Measurements from ENCODE around the gene CCR7. TPM values are rescaled to one million over a fixed set of nuclear protein-coding genes. Genes with fewer than 3 reads are reported as not detected.
"Not testable (repeated sequence)": the region's sequence is repeated elsewhere in the genome, so short reads cannot be mapped to it uniquely, and the experiment has no call there.

CCR7 gene
- total RNA-seq, 6 experiments from 2014 or later = 0.12 to 0.58 (median 0.28) TPM; not detected in 2

GRCh38 chr17:40579471-40579870 is 14.2 kb upstream of the CCR7 start:
- Histone ChIP-seq H3K4me1 (no peaks in the 10 kb centered on the region), H3K36me3 (no peaks in the 10 kb centered on the region), H3K9me3 (peaks cover 0 to 1% (median 0%) of the 10 kb centered on the region in 4 donors), H3K4me3 (no peak overlapping the region), H3K27ac (no peak overlapping the region), H3K27me3 (no peaks in the 10 kb centered on the region)
- DNase-seq (no peak), ATAC-seq (no peak)
- TF ChIP-seq POLR2A (IDR thresholded peaks at IDR 0.05) (no peak), CTCF (IDR thresholded peaks at IDR 0.05) (no peak)
- WGBS (ENCODE audit: insufficient coverage, low coverage, low lambda C conversion rate, missing lambda C conversion rate) = 81% methylated on average over 3 of the region's 3 CpGs
- intact Hi-C loops (cut with DNase I) = no loop called here

GRCh38 chr17:40577611-40578065 is 12.4 kb upstream of the CCR7 start:
- DNase-seq (no peak), ATAC-seq (no peak)
- Histone ChIP-seq H3K4me3 (no peak overlapping the region), H3K4me1 (no peaks in the 10 kb centered on the region), H3K9me3 (peaks cover 0 to 6% (median 2%) of the 10 kb centered on the region in 4 donors), H3K27ac (no peak overlapping the region), H3K36me3 (no peaks in the 10 kb centered on the region), H3K27me3 (no peaks in the 10 kb centered on the region)
- WGBS (ENCODE audit: insufficient coverage, low coverage, low lambda C conversion rate, missing lambda C conversion rate) = 72% methylated on average over 3 of the region's 5 CpGs
- intact Hi-C loops (cut with DNase I) = no loop called here
- TF ChIP-seq CTCF (IDR thresholded peaks at IDR 0.05) (no peak), POLR2A (IDR thresholded peaks at IDR 0.05) (no peak)

GRCh38 chr17:40576113-40576740 is 11.0 kb upstream of the CCR7 start:
- TF ChIP-seq POLR2A (IDR thresholded peaks at IDR 0.05) = no peak
- TF ChIP-seq CTCF (IDR thresholded peaks at IDR 0.05) = no peak
- Histone ChIP-seq H3K4me1 (no peaks in the 10 kb centered on the region), H3K9me3 (peaks cover 0 to 6% (median 2%) of the 10 kb centered on the region in 4 donors), H3K27ac (no peak overlapping the region), H3K36me3 (no peaks in the 10 kb centered on the region), H3K4me3 (no peak overlapping the region), H3K27me3 (no peaks in the 10 kb centered on the region)
- intact Hi-C loops (cut with DNase I) = no loop called here
- ATAC-seq = no peak
- WGBS (ENCODE audit: insufficient coverage, low coverage, low lambda C conversion rate, missing lambda C conversion rate) = 69% methylated on average over 5 of the region's 5 CpGs
- DNase-seq = no peak

GRCh38 chr17:40574292-40574691 is 9.0 kb upstream of the CCR7 start:
- Histone ChIP-seq H3K4me1 (no peaks in the 10 kb centered on the region), H3K36me3 (no peaks in the 10 kb centered on the region), H3K27ac (no peak overlapping the region), H3K4me3 (no peak overlapping the region), H3K9me3 (peaks cover 0 to 6% (median 2%) of the 10 kb centered on the region in 4 donors), H3K27me3 (no peaks in the 10 kb centered on the region)
- no peak for DNase-seq
- intact Hi-C loops (cut with DNase I) = no loop called here
- TF ChIP-seq POLR2A (IDR thresholded peaks at IDR 0.05) = no peak
- no peak for TF ChIP-seq CTCF (IDR thresholded peaks at IDR 0.05)
- ATAC-seq = no peak

GRCh38 chr17:40572245-40572993 is 7.1 kb upstream of the CCR7 start:
- H3K4me1 ChIP-seq; H3K36me3 ChIP-seq; H3K27me3 ChIP-seq; intact Hi-C loops (cut with DNase I); H3K9me3 ChIP-seq; H3K27ac ChIP-seq; DNase-seq; H3K4me3 ChIP-seq; ATAC-seq: not testable (repeated sequence)
- WGBS (ENCODE audit: insufficient coverage, low coverage, low lambda C conversion rate, missing lambda C conversion rate) = 49% methylated on average over 3 of the region's 3 CpGs
